Naive thymus-derived CD8-positive, alpha-beta T cell (primary cell): ENCODE measurements around the gene RASA1. TPM values are rescaled to one million over a fixed set of nuclear protein-coding genes. Genes with fewer than 3 reads are reported as not detected.

Source experiments
- ATAC-seq, 2 donors: fragments of 150-1000 bp; cut with Tn5 transposase in 1 of 2; sonication (Bioruptor Pico), chemical (Tn5 transposase) in 1 of 2; 1 replicate in 1 of 2; 2 replicates in 1 of 2; pipeline ENCODE4 v1.10.0; 2021; ENCODE audit warnings: mild to moderate bottlenecking in 2 of 2, moderate library complexity in 2 of 2
- POLR2A ChIA-PET: fragments of 350-600 bp; sonication (Branson Sonifier 250); formaldehyde crosslinking; loops from one replicate; lab custom pipeline; 2021; ENCODE audit warnings: antibody characterized with exemption; lab: Charles Lee
- DNase-seq, 10 donors: peaks; one replicate each; pipeline versions ENCODE4 v3.0.0 to v3.0.0-alpha.2; 2020 to 2022
- H3K27ac Mint-ChIP-seq, 10 donors: one replicate each; pipeline ENCODE4 v1.8.0; 2020 to 2022; ENCODE audit warnings: mild to moderate bottlenecking in 10 of 10, mixed read lengths in 10 of 10, moderate library complexity in 4 of 10, inconsistent platforms in 1 of 10
- H3K27me3 Mint-ChIP-seq, 5 donors: one replicate each; pipeline ENCODE4 v1.8.0; 2021 to 2022; ENCODE audit warnings: mixed read lengths in 5 of 5
- H3K36me3 Mint-ChIP-seq, 3 donors: one replicate each; pipeline ENCODE4 v1.8.0; 2020 to 2022; ENCODE audit warnings: mixed read lengths in 3 of 3, mild to moderate bottlenecking in 2 of 3, inconsistent platforms in 1 of 3
- H3K4me1 Mint-ChIP-seq, 4 donors: one replicate each; pipeline ENCODE4 v1.8.0; 2021 to 2022; ENCODE audit warnings: mixed read lengths in 4 of 4
- H3K4me3 Mint-ChIP-seq, 10 donors: one replicate each; pipeline ENCODE4 v1.8.0; 2020 to 2022; ENCODE audit warnings: mild to moderate bottlenecking in 10 of 10, mixed read lengths in 10 of 10, moderate library complexity in 6 of 10, inconsistent platforms in 1 of 10
- H3K9me3 Mint-ChIP-seq, 9 donors: one replicate each; pipeline ENCODE4 v1.8.0; 2020 to 2022; ENCODE audit warnings: mixed read lengths in 9 of 9, mild to moderate bottlenecking in 3 of 9, inconsistent platforms in 1 of 9, moderate library complexity in 1 of 9
- polyA plus RNA-seq, 3 donors: library from polyadenylated mRNA; unstranded; fragments of 300-500 nt; fragmentation: Illumina TruSeq; gene quantifications; one replicate each; pipeline ENCODE4 v1.2.3, GENCODE V29; 2021
- total RNA-seq, 8 experiments: library from RNA in 2 of 8; stranded (reverse) in 2 of 8; gene quantifications; one replicate each; pipeline ENCODE4 v1.2.3 and lab custom pipeline; 2021 to 2026

RASA1 gene
- total and polyA plus RNA-seq, 5 experiments from 2014 or later: 3.4 to 26.1 (median 7.7) TPM

GRCh38 chr5:87394411-87395165 is 126.9 kb downstream of the RASA1 start:
- Mint-ChIP-seq H3K9me3 (no peaks in the 10 kb centered on the region), H3K36me3 (peaks cover 8 to 99% (median 33%) of the 10 kb centered on the region in 3 donors), H3K4me3 (no peak overlapping the region), H3K27ac (peak overlapping the region in 5 of 10 donors; percentile 2 to 29 (median 6)), H3K27me3 (no peaks in the 10 kb centered on the region), H3K4me1 (peaks cover 2 to 37% (median 27%) of the 10 kb centered on the region in 4 donors)
- no peak for ATAC-seq
- no peak for DNase-seq
- POLR2A ChIA-PET: no interaction called here

GRCh38 chr5:87398981-87399614 is 131.4 kb downstream of the RASA1 start:
- H3K27ac Mint-ChIP-seq: peak overlapping the region in 7 of 10 donors; percentile 32 to 77 (median 65)
- H3K36me3 Mint-ChIP-seq: peaks cover 5 to 92% (median 31%) of the 10 kb centered on the region in 3 donors
- peaks cover 1 to 43% (median 29%) of the 10 kb centered on the region in 4 donors for H3K4me1 Mint-ChIP-seq
- H3K9me3 Mint-ChIP-seq: no peaks in the 10 kb centered on the region
- no peak for DNase-seq
- POLR2A ChIA-PET: interaction anchor here (1.2 kb wide), 1 partner anchor 324 kb away, joined by 3 read pairs; no protein-coding TSS in a partner anchor
- H3K4me3 Mint-ChIP-seq: peak overlapping the region in 2 of 10 donors; percentile 4 to 45
- no peaks in the 10 kb centered on the region for H3K27me3 Mint-ChIP-seq
- no peak for ATAC-seq

- POLR2A ChIA-PET: interaction anchor here (1.0 to 1.2 kb wide), 3 partner anchors 13 to 324 kb away, joined by 3 to 5 read pairs (median 3); partner anchors contain the start of gene CCNH
- H3K9me3 Mint-ChIP-seq: no peaks in the 10 kb centered on the region
- peaks cover 4 to 48% (median 29%) of the 10 kb centered on the region in 4 donors for H3K4me1 Mint-ChIP-seq
- no peaks in the 10 kb centered on the region for H3K27me3 Mint-ChIP-seq
- DNase-seq (no peak), ATAC-seq (no peak)
- no peak overlapping the region for H3K4me3 Mint-ChIP-seq
- H3K27ac Mint-ChIP-seq: peak overlapping the region in 6 of 10 donors; percentile 1 to 65 (median 19)
- peaks cover 5 to 92% (median 29%) of the 10 kb centered on the region in 3 donors for H3K36me3 Mint-ChIP-seq
Measured at GRCh38 chr5:87399720-87400119, 132.0 kb downstream of the RASA1 start.

GRCh38 chr5:87400305-87400899 is 132.7 kb downstream of the RASA1 start:
- peaks cover 5 to 92% (median 24%) of the 10 kb centered on the region in 3 donors for H3K36me3 Mint-ChIP-seq
- H3K4me3 Mint-ChIP-seq: no peak overlapping the region
- H3K27me3 Mint-ChIP-seq: no peaks in the 10 kb centered on the region
- POLR2A ChIA-PET: interaction anchor here (0.5 to 1.2 kb wide), 4 partner anchors 12 to 325 kb away, joined by 3 to 5 read pairs (median 4); partner anchors contain the start of gene CCNH
- H3K4me1 Mint-ChIP-seq: peaks cover 4 to 48% (median 30%) of the 10 kb centered on the region in 4 donors
- peak; percentile 72 to 85 for ATAC-seq
- no peaks in the 10 kb centered on the region for H3K9me3 Mint-ChIP-seq
- DNase-seq: peak in 3 of 10 donors; percentile 44 to 64 (median 57)
- H3K27ac Mint-ChIP-seq: peak overlapping the region in 5 of 10 donors; percentile 17 to 70 (median 61)

- Mint-ChIP-seq H3K36me3 (peaks cover 5 to 93% (median 26%) of the 10 kb centered on the region in 3 donors), H3K9me3 (no peaks in the 10 kb centered on the region), H3K4me1 (peaks cover 13 to 54% (median 37%) of the 10 kb centered on the region in 4 donors), H3K27me3 (no peaks in the 10 kb centered on the region), H3K4me3 (no peak overlapping the region), H3K27ac (peak overlapping the region in 2 of 10 donors; percentile 16 to 41)
- ATAC-seq (no peak), DNase-seq (no peak)
- POLR2A ChIA-PET: interaction anchor here (1.6 kb wide), 1 partner anchor 415 kb away, joined by 3 read pairs; no protein-coding TSS in a partner anchor
Measured at GRCh38 chr5:87401626-87402025, 133.9 kb downstream of the RASA1 start.

- no peak for DNase-seq
- ATAC-seq: peak; percentile 30 to 37
- Mint-ChIP-seq H3K9me3 (no peaks in the 10 kb centered on the region), H3K27me3 (no peaks in the 10 kb centered on the region), H3K4me3 (no peak overlapping the region), H3K4me1 (peaks cover 28 to 64% (median 48%) of the 10 kb centered on the region in 4 donors), H3K27ac (peak overlapping the region in 5 of 10 donors; percentile 7 to 80 (median 49)), H3K36me3 (peaks cover 9 to 93% (median 26%) of the 10 kb centered on the region in 3 donors)
- POLR2A ChIA-PET: interaction anchor here (1.1 kb wide), 1 partner anchor 49 kb away, joined by 3 read pairs; no protein-coding TSS in a partner anchor
Measured at GRCh38 chr5:87403409-87403808, 135.7 kb downstream of the RASA1 start.

GRCh38 chr5:87403899-87404298 is 136.2 kb downstream of the RASA1 start:
- H3K9me3 Mint-ChIP-seq: no peaks in the 10 kb centered on the region
- peaks cover 10 to 93% (median 29%) of the 10 kb centered on the region in 3 donors for H3K36me3 Mint-ChIP-seq
- H3K27me3 Mint-ChIP-seq: no peaks in the 10 kb centered on the region
- H3K4me3 Mint-ChIP-seq: no peak overlapping the region
- ATAC-seq: no peak
- no peak for DNase-seq
- POLR2A ChIA-PET: interaction anchor here (0.8 to 1.1 kb wide), 2 partner anchors 8 to 50 kb away, joined by 3 read pairs; no protein-coding TSS in a partner anchor
- peak overlapping the region in 4 of 10 donors; percentile 7 to 49 (median 22) for H3K27ac Mint-ChIP-seq
- H3K4me1 Mint-ChIP-seq: peaks cover 32 to 65% (median 51%) of the 10 kb centered on the region in 4 donors

GRCh38 chr5:87404359-87404758 is 136.7 kb downstream of the RASA1 start:
- no peaks in the 10 kb centered on the region for H3K27me3 Mint-ChIP-seq
- DNase-seq (no peak), ATAC-seq (no peak)
- H3K36me3 Mint-ChIP-seq: peaks cover 10 to 93% (median 29%) of the 10 kb centered on the region in 3 donors
- peak overlapping the region in 7 of 10 donors; percentile 2 to 78 (median 20) for H3K27ac Mint-ChIP-seq
- no peaks in the 10 kb centered on the region for H3K9me3 Mint-ChIP-seq
- H3K4me1 Mint-ChIP-seq: peaks cover 33 to 66% (median 53%) of the 10 kb centered on the region in 4 donors
- POLR2A ChIA-PET: interaction anchor here (0.8 kb wide), 1 partner anchor 8 kb away, joined by 3 read pairs; no protein-coding TSS in a partner anchor
- no peak overlapping the region for H3K4me3 Mint-ChIP-seq

GRCh38 chr5:87405472-87406155 is 137.9 kb downstream of the RASA1 start:
- ATAC-seq (no peak), DNase-seq (peak in 1 of 10 donors; percentile 0)
- Mint-ChIP-seq H3K4me1 (peaks cover 37 to 63% (median 51%) of the 10 kb centered on the region in 4 donors), H3K27ac (peak overlapping the region; percentile 17 to 88 (median 72)), H3K36me3 (peaks cover 10 to 88% (median 26%) of the 10 kb centered on the region in 3 donors), H3K4me3 (peak overlapping the region in 2 of 10 donors; percentile 20 to 34), H3K27me3 (no peaks in the 10 kb centered on the region), H3K9me3 (no peaks in the 10 kb centered on the region)
- POLR2A ChIA-PET: no interaction called here

GRCh38 chr5:87408204-87408603 is 140.5 kb downstream of the RASA1 start:
- peaks cover 10 to 76% (median 21%) of the 10 kb centered on the region in 3 donors for H3K36me3 Mint-ChIP-seq
- peaks cover 49 to 75% (median 69%) of the 10 kb centered on the region in 4 donors for H3K4me1 Mint-ChIP-seq
- H3K9me3 Mint-ChIP-seq: no peaks in the 10 kb centered on the region
- POLR2A ChIA-PET: no interaction called here
- peak overlapping the region; percentile 24 to 89 (median 70) for H3K27ac Mint-ChIP-seq
- no peak for ATAC-seq
- no peak for DNase-seq
- H3K27me3 Mint-ChIP-seq: no peaks in the 10 kb centered on the region
- H3K4me3 Mint-ChIP-seq: peak overlapping the region in 6 of 10 donors; percentile 5 to 40 (median 24)

- Mint-ChIP-seq H3K27ac (peak overlapping the region; percentile 43 to 99 (median 92)), H3K9me3 (no peaks in the 10 kb centered on the region), H3K4me3 (peak overlapping the region; percentile 64 to 99 (median 83)), H3K36me3 (peaks cover 10 to 51% (median 18%) of the 10 kb centered on the region in 3 donors), H3K4me1 (peaks cover 45 to 68% (median 66%) of the 10 kb centered on the region in 4 donors), H3K27me3 (no peaks in the 10 kb centered on the region)
- no peak for DNase-seq
- no peak for ATAC-seq
- POLR2A ChIA-PET: no interaction called here
Measured at GRCh38 chr5:87410931-87411330, 143.2 kb downstream of the RASA1 start.
